Stimulated activated CD8-positive, alpha-beta memory T cell treated with anti-CD3 and anti-CD28 coated beads, Interleukin-4, amount 100 ng/mL, for 1 hour (primary cell): ENCODE results near the gene VEGFC.

Experiments
- DNase-seq, 2 donors: peaks; one replicate each; pipeline ENCODE4 v3.0.0-alpha.2; 2020; ENCODE audit warnings: low read depth in 2 of 2, low spot score in 1 of 2

VEGFC gene

DNA sequence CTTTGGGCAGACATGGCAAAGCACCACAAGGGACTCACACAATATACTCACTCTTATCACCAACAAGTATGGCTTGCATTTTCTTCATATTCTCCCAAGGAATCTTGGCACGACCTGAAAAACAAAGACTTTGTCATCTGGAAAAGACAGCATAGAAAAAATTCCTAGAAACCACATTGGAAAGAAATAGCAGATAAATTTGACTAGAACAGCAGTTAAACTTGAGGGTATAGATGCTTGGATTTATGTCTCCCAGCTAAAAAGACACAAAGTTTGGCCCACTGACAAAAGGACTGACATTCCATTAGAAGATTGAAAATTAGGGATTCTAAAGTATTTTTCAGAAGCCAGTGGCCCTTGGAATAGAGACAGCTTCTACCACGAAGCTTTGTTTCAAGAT lies 6.9 kb upstream of the VEGFC start:
- DNase-seq, result no peak

GRCh38 chr4:176798540-176798939 lies 5.8 kb upstream of the VEGFC start:
- DNase-seq, result no peak

DNA sequence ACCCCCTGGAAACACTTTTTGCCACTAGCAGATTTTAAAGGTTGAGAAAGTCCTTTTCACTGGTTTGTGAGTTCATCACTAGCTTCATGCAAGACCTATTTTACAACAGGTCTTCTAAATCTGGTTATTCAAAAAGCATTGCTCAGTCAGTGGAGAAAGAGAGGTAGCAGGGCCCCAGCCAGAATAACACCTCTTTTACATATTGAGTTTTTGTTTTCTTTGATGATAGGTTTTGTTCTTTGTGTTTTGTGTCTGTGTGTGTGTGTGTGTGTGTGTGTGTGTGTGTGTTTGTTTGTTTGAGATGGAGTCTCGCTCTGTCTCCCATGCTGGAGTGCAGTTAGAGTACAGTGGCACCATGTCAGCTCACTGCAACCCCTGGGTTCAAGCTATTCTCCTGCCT lies 2.7 kb upstream of the VEGFC start:
- DNase-seq, result no peak

DNA sequence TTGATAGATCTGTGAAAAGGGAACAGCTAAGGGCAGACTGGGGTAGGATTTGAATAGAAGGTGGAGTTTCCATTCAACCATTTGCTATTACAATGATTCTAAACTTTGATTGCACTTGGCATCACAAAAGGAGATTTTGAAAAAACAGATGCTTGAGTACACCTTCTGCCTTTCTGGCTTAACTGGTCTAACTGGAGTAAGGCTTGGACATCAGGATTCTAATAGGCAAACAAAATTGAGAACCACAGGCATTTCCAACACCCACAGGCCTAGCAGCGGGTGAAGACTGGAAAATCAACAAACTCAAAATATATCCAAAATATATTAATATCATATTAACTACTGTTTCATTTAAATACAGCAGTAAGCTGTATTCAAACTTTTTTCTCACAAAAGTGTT lies 1.9 kb upstream of the VEGFC start:
- DNase-seq, result no peak

GRCh38 chr4:176794151-176794550 lies 1.4 kb upstream of the VEGFC start:
- no peak for DNase-seq

- no peak for DNase-seq
These were observed 411 bp upstream of the VEGFC start for GRCh38 chr4:176793060-176793605.

GRCh38 chr4:176791591-176792325 lies 964 bp downstream of the VEGFC start:
- no peak for DNase-seq

GRCh38 chr4:176790398-176790797 lies 2.3 kb downstream of the VEGFC start:
- DNase-seq, result no peak

DNA sequence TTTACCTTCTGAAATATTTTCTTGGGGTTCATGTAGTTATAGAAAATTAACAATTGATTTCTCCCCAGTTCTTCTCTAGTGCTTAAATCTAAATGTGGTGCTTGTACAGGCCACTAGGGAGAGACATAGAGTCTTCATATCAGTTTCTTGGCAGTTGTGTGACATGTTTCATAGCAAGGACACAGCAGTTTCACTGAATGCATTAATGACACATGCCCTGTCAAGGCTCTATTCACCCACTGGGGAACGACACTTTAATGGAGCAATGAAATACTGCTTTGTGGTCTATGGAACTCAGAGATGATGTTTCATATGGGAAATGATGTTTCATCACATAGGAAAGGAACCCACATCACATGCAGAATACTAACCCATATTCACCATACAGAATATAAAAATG lies 2.8 kb downstream of the VEGFC start:
- DNase-seq, result no peak

- no peak for DNase-seq
These were observed 3.8 kb downstream of the VEGFC start for GRCh38 chr4:176788971-176789370.

GRCh38 chr4:176788248-176788647 lies 4.5 kb downstream of the VEGFC start:
- DNase-seq, result no peak

DNA sequence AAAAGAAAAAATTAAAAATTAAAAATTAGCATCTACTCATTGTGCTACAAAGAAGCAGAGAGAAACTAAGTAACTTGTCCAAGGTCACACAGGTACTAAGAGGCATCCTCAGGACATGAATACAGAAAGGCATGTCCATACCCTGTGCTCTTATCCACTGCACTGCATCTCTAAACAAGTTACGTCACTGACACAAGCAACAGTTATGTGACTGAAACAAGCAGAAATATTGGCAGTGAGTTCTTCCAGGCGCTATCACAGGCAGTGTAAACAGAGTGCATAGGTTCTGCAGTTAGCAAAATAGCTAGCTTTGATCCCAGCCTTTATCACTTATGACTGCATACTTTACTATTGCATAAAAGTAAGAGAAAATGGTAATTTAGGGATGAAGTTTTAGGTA lies 7.9 kb downstream of the VEGFC start:
- DNase-seq, result no peak

GRCh38 chr4:176782794-176783193 lies 9.9 kb downstream of the VEGFC start:
- DNase-seq, result no peak

DNA sequence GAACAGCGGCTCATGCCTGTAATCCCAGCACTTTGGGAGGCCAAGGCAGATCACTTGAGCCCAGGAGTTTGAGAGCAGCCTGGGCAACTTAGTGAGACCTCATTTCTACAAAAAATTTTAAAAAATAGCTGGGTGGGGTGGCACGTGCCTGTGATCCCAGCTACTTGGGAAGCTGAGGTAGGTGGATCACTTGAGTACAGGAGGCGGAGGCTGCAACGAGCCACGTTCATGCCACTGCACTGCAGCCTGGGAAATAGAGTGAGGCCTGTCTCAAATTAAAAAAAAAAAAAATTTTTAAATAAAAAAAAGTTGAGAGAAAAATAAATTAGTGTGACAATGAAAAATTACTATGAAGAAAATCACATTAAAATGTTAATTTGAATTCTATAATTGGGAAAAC lies 10.5 kb downstream of the VEGFC start:
- DNase-seq, result no peak

- no peak for DNase-seq
These were observed 11.0 kb downstream of the VEGFC start for GRCh38 chr4:176781739-176782100.

- DNase-seq, result no peak
These were observed 11.6 kb downstream of the VEGFC start for GRCh38 chr4:176780995-176781738.

DNA sequence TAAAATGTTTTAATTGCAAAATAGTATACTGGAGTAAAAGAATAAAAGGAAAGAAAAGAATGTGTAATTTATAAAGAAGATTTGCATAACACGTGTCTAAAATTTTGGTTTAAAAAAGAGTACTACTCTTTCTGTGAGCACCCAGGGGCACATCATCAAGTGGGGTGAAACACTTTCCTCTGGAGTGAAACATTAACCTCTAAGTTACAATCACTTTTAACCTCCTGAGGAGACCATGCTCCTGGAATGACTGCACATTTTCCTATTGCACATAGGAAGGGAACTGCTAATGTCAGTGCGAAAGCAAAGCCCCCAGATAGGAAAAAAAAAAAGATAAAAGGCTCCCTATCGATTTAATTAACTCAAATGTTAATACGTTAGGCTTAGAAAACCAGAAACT lies 13.3 kb downstream of the VEGFC start:
- DNase-seq, result no peak

- DNase-seq, result no peak
These were observed 14.2 kb downstream of the VEGFC start for GRCh38 chr4:176778491-176778890.

DNA sequence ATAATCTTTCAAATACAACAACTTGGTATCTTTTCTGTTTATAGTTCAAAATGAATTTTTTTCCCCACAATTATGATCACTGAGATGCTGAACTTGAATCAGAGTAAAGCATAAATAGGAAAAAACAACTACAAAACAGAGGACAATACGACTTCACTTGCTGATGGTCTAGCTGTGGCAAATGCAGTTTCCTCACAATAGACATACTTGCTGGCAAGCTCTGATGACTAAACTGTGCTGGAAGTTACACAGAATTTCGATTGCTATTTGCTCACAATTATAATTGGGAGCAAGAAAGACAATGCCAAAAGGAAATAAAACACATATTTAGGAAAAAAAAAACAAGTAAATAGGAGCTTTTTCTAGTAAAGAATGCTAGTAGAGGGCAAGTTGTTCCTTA lies 14.7 kb downstream of the VEGFC start:
- DNase-seq, result no peak

GRCh38 chr4:176775338-176775737 lies 17.4 kb downstream of the VEGFC start:
- DNase-seq, result no peak

GRCh38 chr4:176774852-176775251 lies 17.9 kb downstream of the VEGFC start:
- DNase-seq, result no peak

DNA sequence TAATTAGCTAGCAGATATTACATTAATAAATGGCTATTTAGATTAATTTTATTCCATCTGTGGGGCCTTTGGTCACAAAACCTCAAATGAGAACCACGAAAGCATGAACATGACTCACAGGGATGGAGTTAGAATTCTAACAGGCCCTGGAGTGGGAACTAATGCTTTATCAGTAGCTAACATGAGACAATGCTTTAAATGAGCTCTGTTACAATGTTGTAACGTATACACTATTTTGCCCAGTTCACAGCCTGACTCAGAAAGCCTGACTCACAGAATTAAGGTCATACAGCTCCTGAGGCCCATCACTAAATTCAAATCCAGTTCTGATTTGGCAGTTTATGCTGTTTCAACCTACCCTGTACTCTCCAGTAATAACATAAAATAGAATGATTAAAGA lies 23.2 kb downstream of the VEGFC start:
- no peak for DNase-seq

GRCh38 chr4:176767183-176767582 lies 25.5 kb downstream of the VEGFC start:
- no peak for DNase-seq
